ENCODE results near the gene SCAMP2.
"Not testable (repeated sequence)": the region's sequence is repeated elsewhere in the genome, so short reads cannot be mapped to it uniquely, and the experiment has no call there.

Gene SCAMP2

GRCh38 chr15:74904190-74904805 lies 31.1 kb upstream of the SCAMP2 start:
- Histone ChIP-seq H3K4me3 (ENCODE audit: low read depth in 1 of 2, low read length in 2 of 2) (no peak overlapping the region), H3K4me1 (ENCODE audit: control insufficient read depth in 1 of 2, insufficient read depth in 2 of 2, low read length in 2 of 2) (peaks cover 25 to 26% of the 10 kb centered on the region in 2 donors), H3K9me3 (ENCODE audit: control insufficient read depth in 1 of 2, low read length in 2 of 2) (no peaks in the 10 kb centered on the region), H3K27me3 (ENCODE audit: control insufficient read depth in 1 of 2, insufficient read depth in 2 of 2, low read length in 2 of 2) (no peaks in the 10 kb centered on the region), H3K27ac (ENCODE audit: low read depth, low read length) (no peak overlapping the region), H3K9ac (ENCODE audit: low read depth in 1 of 2, low read length in 2 of 2) (no peak overlapping the region), H3K36me3 (ENCODE audit: control insufficient read depth in 1 of 2, insufficient read depth in 2 of 2, low read length in 2 of 2) (peaks cover 35 to 49% of the 10 kb centered on the region in 2 donors)

- Histone ChIP-seq H3K27me3 (ENCODE audit: control insufficient read depth in 1 of 2, insufficient read depth in 2 of 2, low read length in 2 of 2) (no peaks in the 10 kb centered on the region), H3K4me1 (ENCODE audit: control insufficient read depth in 1 of 2, insufficient read depth in 2 of 2, low read length in 2 of 2) (peaks cover 25 to 26% of the 10 kb centered on the region in 2 donors), H3K27ac (ENCODE audit: low read depth, low read length) (no peak overlapping the region), H3K9ac (ENCODE audit: low read depth in 1 of 2, low read length in 2 of 2) (no peak overlapping the region), H3K9me3 (ENCODE audit: control insufficient read depth in 1 of 2, low read length in 2 of 2) (no peaks in the 10 kb centered on the region), H3K4me3 (ENCODE audit: low read depth in 1 of 2, low read length in 2 of 2) (no peak overlapping the region), H3K36me3 (ENCODE audit: control insufficient read depth in 1 of 2, insufficient read depth in 2 of 2, low read length in 2 of 2) (peaks cover 35 to 55% of the 10 kb centered on the region in 2 donors)
These were observed 30.5 kb upstream of the SCAMP2 start for GRCh38 chr15:74903676-74904075.

GRCh38 chr15:74902295-74903075 lies 29.3 kb upstream of the SCAMP2 start:
- H3K4me3 ChIP-seq (ENCODE audit: low read depth in 1 of 2, low read length in 2 of 2) = no peak overlapping the region
- H3K27me3 ChIP-seq (ENCODE audit: control insufficient read depth in 1 of 2, insufficient read depth in 2 of 2, low read length in 2 of 2) = no peaks in the 10 kb centered on the region
- no peaks in the 10 kb centered on the region for H3K9me3 ChIP-seq (ENCODE audit: control insufficient read depth in 1 of 2, low read length in 2 of 2)
- peaks cover 35 to 57% of the 10 kb centered on the region in 2 donors for H3K36me3 ChIP-seq (ENCODE audit: control insufficient read depth in 1 of 2, insufficient read depth in 2 of 2, low read length in 2 of 2)
- peaks cover 23 to 25% of the 10 kb centered on the region in 2 donors for H3K4me1 ChIP-seq (ENCODE audit: control insufficient read depth in 1 of 2, insufficient read depth in 2 of 2, low read length in 2 of 2)
- no peak overlapping the region for H3K27ac ChIP-seq (ENCODE audit: low read depth, low read length)
- peak overlapping the region in 1 of 2 donors; percentile 1 for H3K9ac ChIP-seq (ENCODE audit: low read depth in 1 of 2, low read length in 2 of 2)

GRCh38 chr15:74901612-74902063 lies 28.5 kb upstream of the SCAMP2 start:
- no peaks in the 10 kb centered on the region for H3K27me3 ChIP-seq (ENCODE audit: control insufficient read depth in 1 of 2, insufficient read depth in 2 of 2, low read length in 2 of 2)
- H3K9me3 ChIP-seq (ENCODE audit: control insufficient read depth in 1 of 2, low read length in 2 of 2) = no peaks in the 10 kb centered on the region
- peaks cover 20% of the 10 kb centered on the region in 2 donors for H3K4me1 ChIP-seq (ENCODE audit: control insufficient read depth in 1 of 2, insufficient read depth in 2 of 2, low read length in 2 of 2)
- peak overlapping the region in 1 of 2 donors; percentile 35 for H3K9ac ChIP-seq (ENCODE audit: low read depth in 1 of 2, low read length in 2 of 2)
- H3K4me3 ChIP-seq (ENCODE audit: low read depth in 1 of 2, low read length in 2 of 2) = no peak overlapping the region
- no peak overlapping the region for H3K27ac ChIP-seq (ENCODE audit: low read depth, low read length)
- H3K36me3 ChIP-seq (ENCODE audit: control insufficient read depth in 1 of 2, insufficient read depth in 2 of 2, low read length in 2 of 2) = peaks cover 38 to 65% of the 10 kb centered on the region in 2 donors

- H3K27me3 ChIP-seq (ENCODE audit: control insufficient read depth in 1 of 2, insufficient read depth in 2 of 2, low read length in 2 of 2) = no peaks in the 10 kb centered on the region
- peaks cover 18 to 23% of the 10 kb centered on the region in 2 donors for H3K4me1 ChIP-seq (ENCODE audit: control insufficient read depth in 1 of 2, insufficient read depth in 2 of 2, low read length in 2 of 2)
- no peaks in the 10 kb centered on the region for H3K9me3 ChIP-seq (ENCODE audit: control insufficient read depth in 1 of 2, low read length in 2 of 2)
- H3K4me3 ChIP-seq (ENCODE audit: low read depth in 1 of 2, low read length in 2 of 2) = no peak overlapping the region
- no peak overlapping the region for H3K9ac ChIP-seq (ENCODE audit: low read depth in 1 of 2, low read length in 2 of 2)
- H3K36me3 ChIP-seq (ENCODE audit: control insufficient read depth in 1 of 2, insufficient read depth in 2 of 2, low read length in 2 of 2) = peaks cover 29 to 66% of the 10 kb centered on the region in 2 donors
- no peak overlapping the region for H3K27ac ChIP-seq (ENCODE audit: low read depth, low read length)
These were observed 24.1 kb upstream of the SCAMP2 start for GRCh38 chr15:74897300-74897701.

GRCh38 chr15:74896316-74896715 lies 23.2 kb upstream of the SCAMP2 start:
- Histone ChIP-seq H3K4me3 (ENCODE audit: low read depth in 1 of 2, low read length in 2 of 2) (no peak overlapping the region), H3K9ac (ENCODE audit: low read depth in 1 of 2, low read length in 2 of 2) (no peak overlapping the region), H3K27ac (ENCODE audit: low read depth, low read length) (no peak overlapping the region), H3K27me3 (ENCODE audit: control insufficient read depth in 1 of 2, insufficient read depth in 2 of 2, low read length in 2 of 2) (no peaks in the 10 kb centered on the region), H3K4me1 (ENCODE audit: control insufficient read depth in 1 of 2, insufficient read depth in 2 of 2, low read length in 2 of 2) (peaks cover 21 to 22% of the 10 kb centered on the region in 2 donors), H3K36me3 (ENCODE audit: control insufficient read depth in 1 of 2, insufficient read depth in 2 of 2, low read length in 2 of 2) (peaks cover 22 to 64% of the 10 kb centered on the region in 2 donors), H3K9me3 (ENCODE audit: control insufficient read depth in 1 of 2, low read length in 2 of 2) (no peaks in the 10 kb centered on the region)

- peaks cover 23 to 26% of the 10 kb centered on the region in 2 donors for H3K4me1 ChIP-seq (ENCODE audit: control insufficient read depth in 1 of 2, insufficient read depth in 2 of 2, low read length in 2 of 2)
- no peaks in the 10 kb centered on the region for H3K27me3 ChIP-seq (ENCODE audit: control insufficient read depth in 1 of 2, insufficient read depth in 2 of 2, low read length in 2 of 2)
- no peak overlapping the region for H3K4me3 ChIP-seq (ENCODE audit: low read depth in 1 of 2, low read length in 2 of 2)
- H3K27ac ChIP-seq (ENCODE audit: low read depth, low read length) = no peak overlapping the region
- H3K36me3 ChIP-seq (ENCODE audit: control insufficient read depth in 1 of 2, insufficient read depth in 2 of 2, low read length in 2 of 2) = peaks cover 17 to 60% of the 10 kb centered on the region in 2 donors
- no peaks in the 10 kb centered on the region for H3K9me3 ChIP-seq (ENCODE audit: control insufficient read depth in 1 of 2, low read length in 2 of 2)
- no peak overlapping the region for H3K9ac ChIP-seq (ENCODE audit: low read depth in 1 of 2, low read length in 2 of 2)
These were observed 22.7 kb upstream of the SCAMP2 start for GRCh38 chr15:74895830-74896229.

GRCh38 chr15:74894383-74894782 lies 21.2 kb upstream of the SCAMP2 start:
- H3K27me3 ChIP-seq (ENCODE audit: control insufficient read depth in 1 of 2, insufficient read depth in 2 of 2, low read length in 2 of 2); H3K9ac ChIP-seq (ENCODE audit: low read depth in 1 of 2, low read length in 2 of 2); H3K27ac ChIP-seq (ENCODE audit: low read depth, low read length); H3K4me3 ChIP-seq (ENCODE audit: low read depth in 1 of 2, low read length in 2 of 2); H3K9me3 ChIP-seq (ENCODE audit: control insufficient read depth in 1 of 2, low read length in 2 of 2): not testable (repeated sequence)
- Histone ChIP-seq H3K4me1 (ENCODE audit: control insufficient read depth in 1 of 2, insufficient read depth in 2 of 2, low read length in 2 of 2) (peaks cover 30 to 36% of the 10 kb centered on the region in 2 donors), H3K36me3 (ENCODE audit: control insufficient read depth in 1 of 2, insufficient read depth in 2 of 2, low read length in 2 of 2) (peaks cover 7 to 46% of the 10 kb centered on the region in 2 donors)

- Histone ChIP-seq H3K36me3 (ENCODE audit: control insufficient read depth in 1 of 2, insufficient read depth in 2 of 2, low read length in 2 of 2) (peaks cover 7 to 38% of the 10 kb centered on the region in 2 donors), H3K9ac (ENCODE audit: low read depth in 1 of 2, low read length in 2 of 2) (no peak overlapping the region), H3K4me3 (ENCODE audit: low read depth in 1 of 2, low read length in 2 of 2) (no peak overlapping the region), H3K27ac (ENCODE audit: low read depth, low read length) (no peak overlapping the region), H3K9me3 (ENCODE audit: control insufficient read depth in 1 of 2, low read length in 2 of 2) (no peaks in the 10 kb centered on the region), H3K4me1 (ENCODE audit: control insufficient read depth in 1 of 2, insufficient read depth in 2 of 2, low read length in 2 of 2) (peaks cover 37 to 40% of the 10 kb centered on the region in 2 donors), H3K27me3 (ENCODE audit: control insufficient read depth in 1 of 2, insufficient read depth in 2 of 2, low read length in 2 of 2) (no peaks in the 10 kb centered on the region)
These were observed 20.5 kb upstream of the SCAMP2 start for GRCh38 chr15:74893627-74894026.

GRCh38 chr15:74892931-74893330 lies 19.8 kb upstream of the SCAMP2 start:
- H3K9me3 ChIP-seq (ENCODE audit: control insufficient read depth in 1 of 2, low read length in 2 of 2) = no peaks in the 10 kb centered on the region
- no peaks in the 10 kb centered on the region for H3K27me3 ChIP-seq (ENCODE audit: control insufficient read depth in 1 of 2, insufficient read depth in 2 of 2, low read length in 2 of 2)
- no peak overlapping the region for H3K27ac ChIP-seq (ENCODE audit: low read depth, low read length)
- H3K36me3 ChIP-seq (ENCODE audit: control insufficient read depth in 1 of 2, insufficient read depth in 2 of 2, low read length in 2 of 2) = peaks cover 7 to 38% of the 10 kb centered on the region in 2 donors
- no peak overlapping the region for H3K4me3 ChIP-seq (ENCODE audit: low read depth in 1 of 2, low read length in 2 of 2)
- peaks cover 37 to 40% of the 10 kb centered on the region in 2 donors for H3K4me1 ChIP-seq (ENCODE audit: control insufficient read depth in 1 of 2, insufficient read depth in 2 of 2, low read length in 2 of 2)
- no peak overlapping the region for H3K9ac ChIP-seq (ENCODE audit: low read depth in 1 of 2, low read length in 2 of 2)

Measured in duodenal mucosa (tissue), 2 donors.